VCaP (cell line): ENCODE results near the gene CCDC81.
"Not testable (repeated sequence)": the region's sequence is repeated elsewhere in the genome, so short reads cannot be mapped to it uniquely, and the experiment has no call there.

ENCODE experiments used
- H3K27ac ChIP-seq: fragments of 450-650 bp; 2 replicates; pipeline ENCODE4 v1.5.1; 2017
- TF ChIP-seq, protein P1 (sequence below): fragments of 450-650 bp; conservative IDR thresholded peaks from 2 replicates; pipeline ENCODE4 v1.5.1; 2017; ENCODE audit warnings: mild to moderate bottlenecking, moderate library complexity

Gene CCDC81

DNA sequence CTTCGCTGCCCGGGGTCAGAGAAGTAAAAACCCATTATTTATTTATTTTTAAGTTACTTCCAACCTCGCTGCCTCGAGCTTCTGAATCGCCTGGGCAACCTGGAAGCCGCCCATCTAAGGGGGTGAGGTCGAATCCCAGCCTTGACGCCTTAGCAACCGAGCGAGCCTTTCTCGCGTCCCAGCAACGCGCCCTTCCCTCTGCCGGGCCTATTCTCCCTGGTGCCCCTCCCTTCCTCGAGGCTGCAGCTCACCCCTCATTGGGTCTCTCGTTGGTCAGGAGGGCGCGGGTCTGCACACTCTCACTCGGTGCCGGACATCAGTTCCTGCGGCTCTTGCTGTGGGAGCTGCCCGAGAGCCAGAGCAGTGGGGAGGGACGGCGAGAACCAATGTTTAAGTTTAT is at the start of gene CCDC81:
Gene CCDC81 (plus strand): TSS at position 302 of the 400 bp plus-strand sequence. CDS start 277 bp downstream, outside the sequence.
- TF ChIP-seq, protein P1, sequence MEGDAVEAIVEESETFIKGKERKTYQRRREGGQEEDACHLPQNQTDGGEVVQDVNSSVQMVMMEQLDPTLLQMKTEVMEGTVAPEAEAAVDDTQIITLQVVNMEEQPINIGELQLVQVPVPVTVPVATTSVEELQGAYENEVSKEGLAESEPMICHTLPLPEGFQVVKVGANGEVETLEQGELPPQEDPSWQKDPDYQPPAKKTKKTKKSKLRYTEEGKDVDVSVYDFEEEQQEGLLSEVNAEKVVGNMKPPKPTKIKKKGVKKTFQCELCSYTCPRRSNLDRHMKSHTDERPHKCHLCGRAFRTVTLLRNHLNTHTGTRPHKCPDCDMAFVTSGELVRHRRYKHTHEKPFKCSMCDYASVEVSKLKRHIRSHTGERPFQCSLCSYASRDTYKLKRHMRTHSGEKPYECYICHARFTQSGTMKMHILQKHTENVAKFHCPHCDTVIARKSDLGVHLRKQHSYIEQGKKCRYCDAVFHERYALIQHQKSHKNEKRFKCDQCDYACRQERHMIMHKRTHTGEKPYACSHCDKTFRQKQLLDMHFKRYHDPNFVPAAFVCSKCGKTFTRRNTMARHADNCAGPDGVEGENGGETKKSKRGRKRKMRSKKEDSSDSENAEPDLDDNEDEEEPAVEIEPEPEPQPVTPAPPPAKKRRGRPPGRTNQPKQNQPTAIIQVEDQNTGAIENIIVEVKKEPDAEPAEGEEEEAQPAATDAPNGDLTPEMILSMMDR: no peak
- H3K27ac ChIP-seq: no peak within 1 kb of the TSS

DNA sequence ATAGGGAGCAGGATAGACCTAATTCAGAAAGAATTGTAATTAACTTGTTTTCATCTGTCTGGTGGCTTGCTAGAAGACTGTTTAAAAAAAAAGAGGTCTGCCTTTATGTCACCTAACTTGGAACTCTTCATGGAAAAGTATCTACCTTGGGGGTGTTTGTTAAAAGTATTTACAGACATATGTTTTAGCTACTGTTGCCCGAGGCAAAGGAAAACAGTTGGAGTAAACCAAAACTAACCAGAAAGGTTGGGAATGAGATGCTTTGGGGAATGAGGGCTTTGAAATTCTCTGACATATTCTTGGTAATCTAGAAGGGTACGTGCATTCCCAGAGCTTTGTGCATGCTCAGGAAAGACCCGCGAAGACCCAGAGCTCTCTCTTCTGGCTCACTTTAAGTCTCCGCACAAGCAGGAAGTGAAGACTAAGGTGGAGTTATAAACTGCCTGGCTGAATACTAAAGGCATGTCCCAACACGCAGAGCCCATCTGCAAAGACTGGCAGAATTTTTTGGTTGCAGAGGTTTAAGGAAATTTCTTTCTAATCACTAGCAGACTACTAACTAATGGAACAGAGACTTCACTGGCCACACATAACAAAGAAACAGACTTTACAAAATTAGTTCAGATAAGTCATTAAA is 39.4 kb upstream of the CCDC81 start:
- no peak overlapping the region for H3K27ac ChIP-seq
- TF ChIP-seq, protein P1: no peak

GRCh38 chr11:86337227-86337626 is 37.5 kb upstream of the CCDC81 start:
- H3K27ac ChIP-seq: no peak overlapping the region
- TF ChIP-seq, protein P1: no peak

- H3K27ac ChIP-seq: no peak overlapping the region
- TF ChIP-seq, protein P1: no peak
Observed at GRCh38 chr11:86341382-86341781, 33.3 kb upstream of the CCDC81 start.

DNA sequence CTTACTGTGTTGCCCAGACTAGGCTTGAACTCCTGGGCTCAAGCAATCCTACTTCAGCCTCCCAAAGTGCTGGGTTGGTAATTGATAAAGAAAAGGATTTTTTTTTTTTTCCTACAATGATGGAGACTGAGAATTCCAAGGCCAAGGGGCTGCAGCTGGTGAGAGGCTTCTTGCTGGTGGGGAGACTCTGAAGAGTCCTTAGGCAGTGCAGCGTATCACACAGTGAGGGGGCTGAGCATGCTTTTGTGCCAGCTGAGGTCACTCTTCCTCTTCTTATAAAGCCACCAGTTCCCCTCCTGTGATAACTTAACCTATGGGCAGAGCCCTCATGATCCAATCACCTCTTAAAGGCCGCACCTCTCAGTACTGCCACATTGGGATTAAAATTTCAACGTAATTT is 28.2 kb upstream of the CCDC81 start:
- no peak overlapping the region for H3K27ac ChIP-seq
- TF ChIP-seq, protein P1: no peak

DNA sequence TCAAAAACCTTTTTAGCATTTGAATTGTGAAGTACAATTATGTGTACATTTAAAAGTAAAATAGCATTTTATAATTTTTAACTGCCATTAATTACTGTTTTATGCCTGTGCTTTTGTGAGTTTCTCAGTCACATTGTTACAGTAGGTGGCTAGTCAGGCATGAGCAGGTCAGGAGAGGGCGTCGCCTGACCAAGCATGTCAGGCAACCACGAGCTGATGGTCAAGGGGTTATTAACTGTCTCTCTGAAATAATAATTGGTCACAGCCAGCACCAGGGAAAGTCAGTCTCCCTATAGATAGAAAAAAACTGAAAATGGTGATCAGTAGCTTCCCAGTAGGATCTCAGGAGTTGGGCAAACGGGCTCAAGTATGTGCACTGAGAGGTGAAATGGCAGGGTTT is 19.4 kb upstream of the CCDC81 start:
- TF ChIP-seq, protein P1: no peak
- no peak overlapping the region for H3K27ac ChIP-seq

- not testable (repeated sequence) for H3K27ac ChIP-seq
Observed at GRCh38 chr11:86357412-86357811, 17.3 kb upstream of the CCDC81 start.

GRCh38 chr11:86358720-86359119 is 16.0 kb upstream of the CCDC81 start:
- no peak overlapping the region for H3K27ac ChIP-seq
- TF ChIP-seq, protein P1: no peak
